Mucosa of rectum (tissue), 2 donors: ENCODE data around the gene MYO5B.

ENCODE experiments used
- H3K27ac ChIP-seq, 2 donors: one replicate each; pipeline ENCODE4 v1.7.0; 2013; ENCODE audit warnings: inconsistent platforms in 2 of 2, low read depth in 2 of 2, low read length in 2 of 2
- H3K27me3 ChIP-seq, 2 donors: one replicate each; pipeline ENCODE4 v1.7.0; 2013; ENCODE audit warnings: low read length in 2 of 2; ENCODE audit not compliant: control insufficient read depth in 2 of 2, insufficient read depth in 2 of 2
- H3K36me3 ChIP-seq, 2 donors: one replicate each; pipeline ENCODE4 v1.7.0; 2013; ENCODE audit warnings: low read length in 2 of 2; ENCODE audit not compliant: control insufficient read depth in 2 of 2, insufficient read depth in 2 of 2
- H3K4me1 ChIP-seq, 2 donors: one replicate each; pipeline ENCODE4 v1.7.0; 2013; ENCODE audit warnings: low read length in 2 of 2, mild to moderate bottlenecking in 1 of 2; ENCODE audit not compliant: control insufficient read depth in 2 of 2, insufficient read depth in 2 of 2
- H3K4me3 ChIP-seq, 2 donors: one replicate each; pipeline ENCODE4 v1.7.0; 2013; ENCODE audit warnings: low read length in 2 of 2
- H3K9ac ChIP-seq, 2 donors: one replicate each; pipeline ENCODE4 v1.7.0; 2013; ENCODE audit warnings: low read length in 2 of 2, low read depth in 1 of 2, mild to moderate bottlenecking in 1 of 2
- H3K9me3 ChIP-seq, 2 donors: one replicate each; pipeline ENCODE4 v1.7.0; 2013; ENCODE audit warnings: low read length in 2 of 2; ENCODE audit not compliant: control insufficient read depth in 2 of 2
- donor health status: healthy.
- donor health status: Normal muscosa, but diverticular disease.

MYO5B gene

GRCh38 chr18:49931760-49932159 is 263.2 kb downstream of the MYO5B start:
- H3K9ac ChIP-seq, result no peak overlapping the region
- H3K36me3 ChIP-seq, result peaks cover 37 to 49% of the 10 kb centered on the region in 2 donors
- no peaks in the 10 kb centered on the region for H3K9me3 ChIP-seq
- H3K4me3 ChIP-seq, result no peak overlapping the region
- H3K4me1 ChIP-seq, result no peaks in the 10 kb centered on the region
- H3K27ac ChIP-seq, result no peak overlapping the region
- H3K27me3 ChIP-seq, result no peaks in the 10 kb centered on the region

- Histone ChIP-seq H3K27ac (no peak overlapping the region), H3K4me3 (no peak overlapping the region), H3K9me3 (no peaks in the 10 kb centered on the region), H3K9ac (no peak overlapping the region), H3K27me3 (no peaks in the 10 kb centered on the region), H3K36me3 (peaks cover 37 to 46% of the 10 kb centered on the region in 2 donors), H3K4me1 (no peaks in the 10 kb centered on the region)
Measured at GRCh38 chr18:49931179-49931578, 263.8 kb downstream of the MYO5B start.

GRCh38 chr18:49926106-49926745 is 268.7 kb downstream of the MYO5B start:
- Histone ChIP-seq H3K4me1 (no peaks in the 10 kb centered on the region), H3K9me3 (no peaks in the 10 kb centered on the region), H3K9ac (no peak overlapping the region), H3K27me3 (no peaks in the 10 kb centered on the region), H3K36me3 (peaks cover 11 to 25% of the 10 kb centered on the region in 2 donors), H3K4me3 (no peak overlapping the region), H3K27ac (no peak overlapping the region)

DNA sequence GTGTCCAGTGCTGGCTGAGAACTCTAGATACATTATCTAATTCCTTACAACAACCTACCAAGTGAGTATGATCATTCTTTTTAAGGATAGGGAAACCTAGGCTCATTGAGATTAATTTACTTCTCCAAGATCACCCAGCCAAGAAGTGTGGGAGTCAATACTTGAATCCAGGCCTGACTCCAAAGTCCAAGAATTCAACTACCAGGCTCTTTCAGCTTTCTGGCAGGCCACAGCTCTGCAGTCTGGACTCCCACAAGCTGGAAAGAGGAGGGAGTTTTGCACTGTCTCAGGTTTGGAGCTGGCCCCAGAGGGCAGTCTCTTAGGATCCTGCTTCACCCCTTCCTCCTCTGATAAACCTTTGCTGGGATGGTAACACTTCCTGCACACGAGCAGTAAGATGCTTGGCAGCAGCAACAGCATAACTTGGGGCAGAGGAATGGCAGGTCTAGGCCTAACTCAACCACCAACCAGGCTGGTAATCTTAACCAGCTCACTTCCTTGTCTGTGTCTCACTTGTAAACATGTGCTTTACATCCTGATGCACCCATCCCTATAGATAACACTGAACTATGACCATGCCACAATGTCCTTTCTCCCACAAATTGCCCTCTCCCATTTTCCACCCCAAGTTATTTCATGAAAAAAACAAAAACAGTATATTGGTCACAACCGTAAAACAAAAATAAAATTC is 270.5 kb downstream of the MYO5B start:
- H3K4me3 ChIP-seq, result no peak overlapping the region
- H3K27me3 ChIP-seq, result no peaks in the 10 kb centered on the region

DNA sequence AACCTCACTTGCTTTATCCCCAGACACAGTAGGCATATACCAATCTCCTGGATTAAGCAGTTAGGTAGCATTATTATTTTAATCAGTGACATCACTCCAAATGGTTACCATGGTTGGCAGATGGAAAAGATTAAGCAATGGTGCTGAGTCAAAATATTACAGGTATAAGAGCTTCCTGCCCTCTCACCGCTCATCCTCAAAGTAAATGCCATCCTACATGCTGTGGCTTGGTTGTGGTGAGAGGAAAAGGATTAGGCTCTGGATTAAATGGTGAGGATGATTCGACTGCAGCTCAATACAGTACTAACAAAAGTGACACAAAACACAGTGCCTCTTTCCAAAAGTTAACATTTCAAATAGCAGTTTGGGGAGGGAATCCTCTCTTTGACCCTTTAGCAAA is 272.7 kb downstream of the MYO5B start:
- no peak overlapping the region for H3K9ac ChIP-seq
- peaks cover 17 to 22% of the 10 kb centered on the region in 2 donors for H3K36me3 ChIP-seq
- H3K27me3 ChIP-seq, result no peaks in the 10 kb centered on the region
- H3K4me3 ChIP-seq, result no peak overlapping the region
- no peaks in the 10 kb centered on the region for H3K4me1 ChIP-seq
- H3K9me3 ChIP-seq, result no peaks in the 10 kb centered on the region
- no peak overlapping the region for H3K27ac ChIP-seq

More for the DNA sequence above, 270.5 kb downstream of the MYO5B start:
- no peaks in the 10 kb centered on the region for H3K9me3 ChIP-seq
- no peak overlapping the region for H3K9ac ChIP-seq
- H3K27ac ChIP-seq, result no peak overlapping the region
- H3K4me1 ChIP-seq, result no peaks in the 10 kb centered on the region
- H3K36me3 ChIP-seq, result peaks cover 7 to 18% of the 10 kb centered on the region in 2 donors

- no peaks in the 10 kb centered on the region for H3K9me3 ChIP-seq
- no peak overlapping the region for H3K9ac ChIP-seq
- H3K27me3 ChIP-seq, result no peaks in the 10 kb centered on the region
- H3K4me3 ChIP-seq, result no peak overlapping the region
- H3K36me3 ChIP-seq, result peaks cover 13 to 22% of the 10 kb centered on the region in 2 donors
- H3K4me1 ChIP-seq, result no peaks in the 10 kb centered on the region
- no peak overlapping the region for H3K27ac ChIP-seq
Measured at GRCh38 chr18:49921318-49921985, 273.5 kb downstream of the MYO5B start.

DNA sequence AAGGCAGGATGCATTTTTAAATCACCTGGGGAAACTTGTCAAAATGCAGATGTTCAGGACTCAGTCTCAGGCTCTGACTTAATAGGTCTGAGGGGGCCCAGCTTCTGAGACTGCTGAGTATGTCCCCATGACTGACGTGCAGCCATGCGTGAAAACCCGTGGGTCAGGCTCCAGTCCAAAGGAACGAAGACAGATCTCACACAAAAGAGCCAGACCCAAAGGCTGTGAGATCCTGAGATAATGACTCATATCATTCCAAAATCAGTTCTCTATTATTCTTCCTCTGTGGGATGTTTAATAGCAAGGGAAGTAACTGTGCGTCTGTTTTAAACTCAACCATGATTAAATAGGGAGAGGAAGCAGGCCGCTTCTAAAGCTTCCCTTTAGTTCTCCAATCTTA is 274.2 kb downstream of the MYO5B start:
- no peak overlapping the region for H3K4me3 ChIP-seq
- H3K27me3 ChIP-seq, result no peaks in the 10 kb centered on the region
- H3K9me3 ChIP-seq, result no peaks in the 10 kb centered on the region

GRCh38 chr18:49917742-49918141 is 277.2 kb downstream of the MYO5B start:
- H3K9me3 ChIP-seq, result no peaks in the 10 kb centered on the region
- H3K4me3 ChIP-seq, result no peak overlapping the region
- peaks cover 10 to 18% of the 10 kb centered on the region in 2 donors for H3K36me3 ChIP-seq
- H3K27me3 ChIP-seq, result no peaks in the 10 kb centered on the region
- no peaks in the 10 kb centered on the region for H3K4me1 ChIP-seq
- H3K27ac ChIP-seq, result no peak overlapping the region
- H3K9ac ChIP-seq, result no peak overlapping the region

More for the DNA sequence above, 274.2 kb downstream of the MYO5B start:
- H3K27ac ChIP-seq, result no peak overlapping the region
- no peak overlapping the region for H3K9ac ChIP-seq
- H3K36me3 ChIP-seq, result peaks cover 10 to 22% of the 10 kb centered on the region in 2 donors
- no peaks in the 10 kb centered on the region for H3K4me1 ChIP-seq

- H3K4me1 ChIP-seq, result no peaks in the 10 kb centered on the region
Measured at GRCh38 chr18:49915352-49915751, 279.6 kb downstream of the MYO5B start.

DNA sequence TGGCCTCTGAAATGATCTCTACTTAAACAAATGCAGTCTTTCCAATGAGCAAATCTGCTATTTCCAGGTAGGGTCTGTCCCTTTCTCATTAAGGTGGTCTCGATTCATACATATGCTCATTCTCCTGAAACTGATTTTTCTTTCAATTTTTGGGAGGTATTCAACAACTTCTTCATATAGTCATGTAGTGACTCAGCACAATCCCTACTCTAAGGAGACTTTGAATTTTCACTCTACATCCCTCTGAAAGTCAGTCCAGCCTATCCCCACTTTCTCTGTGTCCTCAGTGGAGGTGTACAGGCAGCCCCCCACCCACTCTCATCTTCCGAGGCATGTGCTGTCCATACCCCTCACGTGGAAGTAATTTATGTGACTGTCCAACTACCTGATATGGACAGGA is 281.7 kb downstream of the MYO5B start:
- no peak overlapping the region for H3K4me3 ChIP-seq
- H3K36me3 ChIP-seq, result peaks cover 19 to 31% of the 10 kb centered on the region in 2 donors
- no peak overlapping the region for H3K27ac ChIP-seq
- no peaks in the 10 kb centered on the region for H3K9me3 ChIP-seq
- no peaks in the 10 kb centered on the region for H3K27me3 ChIP-seq
- no peak overlapping the region for H3K9ac ChIP-seq
- no peaks in the 10 kb centered on the region for H3K4me1 ChIP-seq

More at GRCh38 chr18:49915352-49915751, 279.6 kb downstream of the MYO5B start:
- no peaks in the 10 kb centered on the region for H3K27me3 ChIP-seq
- no peak overlapping the region for H3K4me3 ChIP-seq
- H3K36me3 ChIP-seq, result peaks cover 10 to 18% of the 10 kb centered on the region in 2 donors
- no peak overlapping the region for H3K27ac ChIP-seq
- no peak overlapping the region for H3K9ac ChIP-seq
- H3K9me3 ChIP-seq, result no peaks in the 10 kb centered on the region
